ENCODE results near the gene NME1. TPM values are rescaled to one million over a fixed set of nuclear protein-coding genes. Genes with fewer than 3 reads are reported as not detected.
"Not testable (repeated sequence)": the region's sequence is repeated elsewhere in the genome, so short reads cannot be mapped to it uniquely, and the experiment has no call there.

The NME1 gene
- total RNA-seq, 1 experiment from 2014 or later, result 234 TPM

- no peak for DNase-seq (ENCODE audit: low read depth)
These were observed 8.9 kb upstream of the NME1 start for GRCh38 chr17:51144266-51145022.

DNA sequence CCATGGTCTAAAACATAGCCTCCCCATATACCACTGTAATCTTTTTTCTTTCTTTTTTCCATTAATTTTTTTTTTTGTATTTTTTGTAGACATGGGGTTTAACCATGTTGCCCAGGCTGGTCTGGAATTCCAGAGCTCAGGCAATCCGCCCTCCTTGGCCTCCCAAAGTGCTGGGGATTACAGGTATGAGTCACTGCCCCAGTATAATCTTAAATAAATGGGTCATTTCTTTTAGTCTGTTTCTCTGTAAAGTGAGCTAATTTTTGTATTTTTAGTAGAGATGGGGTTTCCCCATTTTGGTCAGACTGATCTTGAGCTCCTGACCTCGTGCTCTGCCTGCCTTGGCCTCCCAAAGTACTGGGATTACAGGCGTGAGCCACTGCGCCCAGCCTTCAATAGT lies 5.7 kb upstream of the NME1 start:
- DNase-seq (ENCODE audit: low read depth), result peak; percentile 45

GRCh38 chr17:51149163-51149562 lies 4.2 kb upstream of the NME1 start:
- no peak for DNase-seq (ENCODE audit: low read depth)

DNA sequence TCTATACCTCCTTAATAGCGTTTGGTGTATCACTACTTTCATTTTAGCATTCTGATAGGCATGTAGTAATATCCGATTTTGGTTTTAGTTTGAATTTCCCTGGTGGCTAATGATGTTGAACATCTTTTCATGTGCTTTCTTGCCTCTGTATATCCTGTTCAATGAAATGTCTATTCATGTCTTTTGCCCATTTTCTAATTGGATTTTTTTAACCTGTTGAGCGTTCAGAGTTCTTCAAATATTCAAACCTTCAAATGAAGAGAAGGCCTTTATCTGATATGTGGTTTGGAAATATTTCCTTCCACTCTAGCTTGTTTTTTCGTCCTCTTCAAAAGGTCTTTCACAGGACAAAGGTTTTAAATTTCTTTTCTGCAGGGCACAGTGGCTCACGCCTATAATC lies 2.4 kb upstream of the NME1 start:
- no peak for DNase-seq (ENCODE audit: low read depth)

- peak; percentile 41 for DNase-seq (ENCODE audit: low read depth)
These were observed 571 bp upstream of the NME1 start for GRCh38 chr17:51152766-51153209.

DNA sequence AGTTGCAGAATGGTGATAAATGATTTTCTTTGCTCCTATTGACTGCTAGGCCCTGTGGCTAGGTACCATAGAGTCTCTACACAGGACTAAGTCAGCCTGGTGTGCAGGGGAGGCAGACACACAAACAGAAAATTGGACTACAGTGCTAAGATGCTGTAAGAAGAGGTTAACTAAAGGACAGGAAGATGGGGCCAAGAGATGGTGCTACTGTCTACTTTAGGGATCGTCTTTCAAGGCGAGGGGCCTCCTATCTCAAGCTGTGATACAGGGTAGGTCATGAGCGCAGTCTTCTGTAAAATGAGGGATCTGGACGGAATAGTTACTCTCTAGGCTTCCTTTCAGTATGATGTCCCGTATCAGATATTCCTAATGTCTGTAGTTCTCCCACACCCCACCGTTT lies 817 bp downstream of the NME1 start:
- peak; percentile 19 for DNase-seq (ENCODE audit: low read depth)

DNA sequence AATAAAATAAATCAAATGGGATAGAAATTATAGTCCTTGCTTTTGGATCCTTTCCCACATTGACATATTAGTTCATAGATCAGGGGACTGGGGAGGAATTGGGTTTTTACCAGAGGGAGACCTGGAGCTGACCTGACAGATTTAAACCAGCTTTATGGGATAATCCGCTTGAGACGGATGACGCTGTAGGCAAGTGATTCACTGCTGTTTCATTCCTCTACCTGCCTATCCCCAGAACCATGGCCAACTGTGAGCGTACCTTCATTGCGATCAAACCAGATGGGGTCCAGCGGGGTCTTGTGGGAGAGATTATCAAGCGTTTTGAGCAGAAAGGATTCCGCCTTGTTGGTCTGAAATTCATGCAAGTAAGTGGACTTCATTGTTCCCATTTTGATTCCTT lies 2.1 kb downstream of the NME1 start:
- no peak for DNase-seq (ENCODE audit: low read depth)

- DNase-seq (ENCODE audit: low read depth), result no peak
These were observed 6.2 kb downstream of the NME1 start for GRCh38 chr17:51159604-51160003.

DNA sequence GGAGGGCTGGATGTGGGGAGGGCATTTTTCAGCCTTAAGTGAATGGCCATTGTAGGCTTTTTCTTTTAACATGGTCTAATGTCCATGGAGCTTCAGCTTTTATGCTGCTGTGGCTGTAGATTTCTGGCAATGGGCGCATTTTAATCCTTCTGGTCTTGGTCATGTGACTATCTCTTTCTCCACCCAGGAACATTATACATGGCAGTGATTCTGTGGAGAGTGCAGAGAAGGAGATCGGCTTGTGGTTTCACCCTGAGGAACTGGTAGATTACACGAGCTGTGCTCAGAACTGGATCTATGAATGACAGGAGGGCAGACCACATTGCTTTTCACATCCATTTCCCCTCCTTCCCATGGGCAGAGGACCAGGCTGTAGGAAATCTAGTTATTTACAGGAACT lies 8.2 kb downstream of the NME1 start:
- no peak for DNase-seq (ENCODE audit: low read depth)

DNA sequence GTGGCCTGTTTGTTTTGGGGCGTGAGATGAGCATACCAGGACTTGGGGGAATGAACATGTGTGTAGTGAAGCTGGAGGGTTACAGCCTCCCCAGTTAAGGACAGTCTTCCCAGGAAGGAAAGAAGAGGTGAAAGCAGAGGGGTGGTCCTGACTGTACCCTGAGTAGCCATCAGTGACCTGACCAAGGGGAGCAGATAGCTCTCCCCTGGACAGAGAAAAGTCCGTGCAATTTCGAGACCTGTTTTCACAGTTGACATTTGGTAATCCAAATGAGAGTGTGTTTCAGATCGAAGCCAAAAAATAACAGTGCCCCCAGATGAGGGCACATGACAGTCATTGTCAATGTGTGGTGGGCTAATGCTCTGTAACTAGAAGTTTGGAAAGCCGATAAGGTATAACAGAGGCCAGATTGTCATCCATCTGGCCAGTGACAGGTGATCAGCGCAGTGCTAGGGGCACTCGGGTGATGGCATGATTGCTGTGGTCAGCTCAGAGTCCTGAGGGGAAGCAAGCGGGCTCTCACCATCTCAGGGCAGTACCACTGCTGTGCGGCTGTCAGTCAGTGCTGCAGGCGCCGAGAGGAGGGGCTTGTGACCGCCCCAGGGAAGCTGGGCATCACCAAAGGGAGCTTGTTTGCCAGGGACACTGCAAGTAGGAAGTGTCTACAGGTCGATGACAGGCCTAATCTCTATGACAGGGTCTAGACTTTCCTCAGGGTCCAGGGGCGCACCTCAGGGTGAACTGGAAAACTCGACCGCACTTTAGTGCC lies 11.7 kb downstream of the NME1 start:
- DNase-seq (ENCODE audit: low read depth), result no peak

GRCh38 chr17:51165680-51166197 lies 12.4 kb downstream of the NME1 start:
- DNase-seq (ENCODE audit: low read depth), result no peak

GRCh38 chr17:51166198-51166986 lies 13.0 kb downstream of the NME1 start, which contains the start of gene NME2:
TSS of gene NME2 (plus strand) at chr17:51166411. CDS start at chr17:51166831, 420 bp downstream.
- DNase-seq (ENCODE audit: low read depth), result peak; percentile 80

GRCh38 chr17:51166987-51167931 lies 13.9 kb downstream of the NME1 start:
- DNase-seq (ENCODE audit: low read depth), result peak; percentile 35

DNA sequence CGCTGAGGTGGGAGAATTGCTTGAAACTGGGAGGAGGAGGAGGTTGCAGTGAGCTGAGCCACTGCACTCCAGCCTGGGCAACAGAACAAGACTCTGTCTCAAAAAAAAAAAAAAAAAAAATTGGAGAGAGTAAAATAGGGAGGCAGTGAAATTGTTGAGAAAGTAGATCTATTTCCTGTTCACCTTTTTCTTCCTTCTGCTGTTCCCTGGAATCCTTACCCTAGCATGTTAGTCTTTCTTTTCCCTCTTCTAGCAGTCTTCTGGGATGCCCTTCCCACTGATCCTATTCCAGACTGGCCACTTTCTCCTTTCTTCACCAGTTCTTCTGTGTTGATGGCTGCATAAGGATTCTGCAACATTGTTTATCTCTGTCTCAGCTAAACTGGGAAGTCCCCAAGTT lies 16.0 kb downstream of the NME1 start:
- no peak for DNase-seq (ENCODE audit: low read depth)

DNA sequence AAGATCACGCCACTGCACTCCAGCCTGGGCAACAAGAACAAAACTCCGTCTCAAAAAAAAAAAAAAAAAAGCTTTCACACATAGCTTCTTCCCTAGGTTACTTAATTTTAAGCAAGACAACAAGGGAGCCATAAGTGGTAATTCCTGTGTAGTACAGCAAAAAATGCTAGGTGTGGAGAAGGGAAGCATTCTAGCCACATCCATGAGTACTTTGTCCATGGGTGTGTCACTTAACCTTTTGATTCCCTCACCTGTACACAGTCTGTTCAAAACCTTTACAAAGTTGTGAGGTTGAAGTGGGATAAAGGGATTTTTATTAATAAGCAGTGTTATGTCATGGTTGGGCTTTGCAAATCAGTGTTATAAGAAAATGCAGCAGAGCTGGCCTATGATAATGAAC lies 17.4 kb downstream of the NME1 start:
- no peak for DNase-seq (ENCODE audit: low read depth)

- DNase-seq (ENCODE audit: low read depth), result not testable (repeated sequence)
These were observed 18.7 kb downstream of the NME1 start for GRCh38 chr17:51172030-51172429.

DNA sequence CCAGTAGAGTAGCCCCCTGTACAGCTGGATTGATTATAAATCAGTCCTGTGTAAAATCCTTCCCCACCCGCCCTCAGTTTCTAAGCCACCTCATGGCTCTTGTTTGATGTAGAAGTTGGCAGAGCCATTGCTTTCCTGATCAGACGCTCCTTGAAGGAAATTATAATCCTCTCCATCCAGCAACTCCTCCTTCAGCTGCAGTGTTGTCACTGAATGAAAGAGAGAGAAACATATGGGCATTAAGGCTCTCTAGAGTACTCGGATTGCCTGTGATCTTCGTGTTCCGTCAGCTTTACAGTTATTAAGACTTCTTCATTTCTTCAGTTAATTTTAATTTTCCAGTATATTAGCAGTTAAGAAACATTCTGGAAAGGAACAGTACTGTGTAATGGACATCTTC lies 27.1 kb downstream of the NME1 start:
- DNase-seq (ENCODE audit: low read depth), result no peak

DNA sequence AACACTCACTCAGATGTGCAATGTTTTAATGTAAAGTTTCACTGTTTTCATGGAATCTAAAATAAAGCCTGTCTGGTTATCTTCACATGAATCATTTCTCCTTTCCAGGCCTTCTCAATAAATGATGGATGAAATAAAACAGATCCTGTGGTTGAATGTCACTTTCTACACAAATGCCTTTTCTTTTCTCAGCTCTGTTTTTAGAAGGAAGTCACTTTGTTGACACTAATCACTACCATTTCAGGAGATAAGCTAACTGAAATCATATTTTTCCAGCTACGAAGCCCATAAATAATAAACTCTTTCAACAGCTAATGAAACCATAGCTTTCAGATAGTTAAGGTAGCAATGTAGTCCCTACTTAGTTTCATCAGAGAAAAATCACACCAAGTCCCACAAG lies 30.8 kb downstream of the NME1 start:
- DNase-seq (ENCODE audit: low read depth), result no peak

DNA sequence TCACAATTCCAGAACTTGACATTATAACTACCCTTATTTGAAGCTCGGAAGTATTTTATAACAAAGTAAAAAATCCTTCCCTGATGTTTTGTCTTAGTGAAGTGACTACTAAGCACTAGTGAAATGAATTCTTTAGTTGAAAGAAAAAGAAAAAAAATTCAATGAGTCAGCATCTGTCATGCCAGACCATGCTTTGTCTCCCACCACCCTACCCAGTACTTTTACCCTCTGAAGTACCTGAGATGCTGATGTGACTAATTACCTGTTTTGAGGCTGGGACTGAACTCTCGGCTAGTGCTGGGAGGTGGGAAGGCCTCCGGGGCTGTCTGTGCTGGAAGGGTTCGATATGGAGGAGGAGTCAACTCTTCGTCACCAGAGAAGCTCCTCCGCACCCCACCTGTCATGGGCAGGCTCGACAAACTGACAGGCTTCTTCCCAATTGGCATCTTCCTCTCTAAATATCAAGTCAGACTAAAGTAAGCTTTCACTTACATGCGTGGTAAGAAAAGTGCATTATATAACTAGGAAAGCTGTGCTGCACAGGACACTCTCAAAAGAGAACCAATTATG lies 32.5 kb downstream of the NME1 start:
- no peak for DNase-seq (ENCODE audit: low read depth)

GRCh38 chr17:51188271-51188833 lies 35.0 kb downstream of the NME1 start:
- DNase-seq (ENCODE audit: low read depth), result no peak

All from LHCN-M2 (cell line).